HepG2 (cell line): ENCODE data around the gene NEURL1B. TPM values are rescaled to one million over a fixed set of nuclear protein-coding genes. Genes with fewer than 3 reads are reported as not detected.

Experiments
- ATM ChIP-seq: fragments of 450-650 bp; IDR thresholded peaks from 2 replicates; pipeline ENCODE4 v1.7.1; 2017; ENCODE audit warnings: mild to moderate bottlenecking, borderline replicate concordance
- CHD4 ChIP-seq: fragments of 200-600 bp; sonication (generic); IDR thresholded peaks from 2 replicates; pipeline ENCODE4 v1.7.0; 2017; ENCODE audit warnings: mild to moderate bottlenecking, low read length, borderline replicate concordance
- DMAP1 ChIP-seq: IDR thresholded peaks from 2 replicates; pipeline ENCODE4 v1.6.1; 2016
- DNMT3B ChIP-seq: conservative IDR thresholded peaks from 2 replicates; pipeline ENCODE4 v1.6.1; 2016; ENCODE audit warnings: missing biosample characterization, control low read depth
- MLLT10 ChIP-seq: sonication (generic); formaldehyde crosslinking; IDR thresholded peaks from 2 replicates; pipeline ENCODE4 v1.4.0; 2020; ENCODE audit warnings: missing genetic modification reagents
- MXI1 ChIP-seq: IDR thresholded peaks from 3 replicates; pipeline ENCODE4 v1.6.1; 2012; ENCODE audit warnings: low read depth, low read length, inconsistent platforms, borderline replicate concordance
- NFIB ChIP-seq: sonication (generic); formaldehyde crosslinking; IDR thresholded peaks from 2 replicates; pipeline ENCODE4 v1.9.0; 2021; ENCODE audit warnings: missing genetic modification reagents, mild to moderate bottlenecking, borderline replicate concordance
- RORA ChIP-seq: sonication (generic); formaldehyde crosslinking; IDR thresholded peaks from 2 replicates; pipeline ENCODE4 v1.5.0; 2020; ENCODE audit warnings: mild to moderate bottlenecking, missing genetic modification reagents, moderate library complexity
- ZNF251 ChIP-seq: sonication (generic); formaldehyde crosslinking; IDR thresholded peaks from 2 replicates; pipeline ENCODE4 v1.9.0; 2021; ENCODE audit warnings: mild to moderate bottlenecking, missing genetic modification reagents
- ZNF292 ChIP-seq: sonication (generic); formaldehyde crosslinking; IDR thresholded peaks from 2 replicates; pipeline ENCODE4 v1.8.1; 2022; ENCODE audit warnings: mild to moderate bottlenecking, low read depth, missing genetic modification reagents, borderline replicate concordance
- ZNF543 ChIP-seq: sonication (generic); formaldehyde crosslinking; IDR thresholded peaks from 2 replicates; pipeline ENCODE4 v1.4.0; 2020; ENCODE audit warnings: mild to moderate bottlenecking, missing genetic modification reagents
- ZNF567 ChIP-seq: sonication (generic); formaldehyde crosslinking; IDR thresholded peaks from 2 replicates; pipeline ENCODE4 v1.8.1; 2023; ENCODE audit warnings: mild to moderate bottlenecking, missing genetic modification reagents, borderline replicate concordance
- ZNF879 ChIP-seq: sonication (generic); formaldehyde crosslinking; IDR thresholded peaks from 2 replicates; pipeline ENCODE4 v1.8.1; 2023; ENCODE audit warnings: missing genetic modification reagents
- ZNF891 ChIP-seq: sonication (generic); formaldehyde crosslinking; IDR thresholded peaks from 2 replicates; pipeline ENCODE4 v1.5.0; 2020; ENCODE audit warnings: mild to moderate bottlenecking, missing genetic modification reagents
- ZSCAN25 ChIP-seq: sonication (generic); formaldehyde crosslinking; IDR thresholded peaks from 2 replicates; pipeline ENCODE4 v1.8.0; 2022; ENCODE audit warnings: mild to moderate bottlenecking, missing genetic modification reagents
- polyA plus RNA-seq, 8 experiments: library from polyadenylated mRNA; depleted of rRNA in 3 of 8; stranded (reverse) in 7 of 8; unstranded in 1 of 8; fragments of >200 nt; fragmentation: Illumina TruSeq in 4 of 8; extraction: Trizol in 4 of 8; gene quantifications; 2 replicates each; pipeline versions ENCODE4 v1.2.1 to v1.2.3, GENCODE V29; 2011 to 2016; ENCODE audit warnings: low read depth in 4 of 8, missing spikeins in 1 of 8, mixed read lengths in 1 of 8; ENCODE audit not compliant: insufficient read depth in 1 of 8
- total RNA-seq, 5 experiments: library from RNA; depleted of rRNA; stranded (reverse); fragments of >200 nt; fragmentation: Illumina TruSeq; extraction: Trizol; gene quantifications; 2 replicates each; pipeline ENCODE4 v1.2.3, GENCODE V29; 2016; ENCODE audit warnings: low read depth in 1 of 5
- TF ChIP-seq, protein P1 (sequence below): sonication (generic); formaldehyde crosslinking; IDR thresholded peaks from 2 replicates; pipeline ENCODE4 v1.9.0; 2021; ENCODE audit warnings: missing genetic modification reagents, borderline replicate concordance
- TF ChIP-seq, protein P2 (sequence below): sonication (generic); formaldehyde crosslinking; IDR thresholded peaks from 2 replicates; pipeline ENCODE4 v1.9.0; 2021; ENCODE audit warnings: mild to moderate bottlenecking, missing genetic modification reagents
- TF ChIP-seq, protein P3 (sequence below): sonication (generic); formaldehyde crosslinking; IDR thresholded peaks from 2 replicates; pipeline ENCODE4 v1.4.0; 2020; ENCODE audit warnings: missing genetic modification reagents, borderline replicate concordance

NEURL1B gene
- total and polyA plus RNA-seq, 2 of the 13 experiments (the other 11 are each of a cell fraction or from before 2014, with no cell fraction given) = 0.09 to 0.13 TPM

DNA sequence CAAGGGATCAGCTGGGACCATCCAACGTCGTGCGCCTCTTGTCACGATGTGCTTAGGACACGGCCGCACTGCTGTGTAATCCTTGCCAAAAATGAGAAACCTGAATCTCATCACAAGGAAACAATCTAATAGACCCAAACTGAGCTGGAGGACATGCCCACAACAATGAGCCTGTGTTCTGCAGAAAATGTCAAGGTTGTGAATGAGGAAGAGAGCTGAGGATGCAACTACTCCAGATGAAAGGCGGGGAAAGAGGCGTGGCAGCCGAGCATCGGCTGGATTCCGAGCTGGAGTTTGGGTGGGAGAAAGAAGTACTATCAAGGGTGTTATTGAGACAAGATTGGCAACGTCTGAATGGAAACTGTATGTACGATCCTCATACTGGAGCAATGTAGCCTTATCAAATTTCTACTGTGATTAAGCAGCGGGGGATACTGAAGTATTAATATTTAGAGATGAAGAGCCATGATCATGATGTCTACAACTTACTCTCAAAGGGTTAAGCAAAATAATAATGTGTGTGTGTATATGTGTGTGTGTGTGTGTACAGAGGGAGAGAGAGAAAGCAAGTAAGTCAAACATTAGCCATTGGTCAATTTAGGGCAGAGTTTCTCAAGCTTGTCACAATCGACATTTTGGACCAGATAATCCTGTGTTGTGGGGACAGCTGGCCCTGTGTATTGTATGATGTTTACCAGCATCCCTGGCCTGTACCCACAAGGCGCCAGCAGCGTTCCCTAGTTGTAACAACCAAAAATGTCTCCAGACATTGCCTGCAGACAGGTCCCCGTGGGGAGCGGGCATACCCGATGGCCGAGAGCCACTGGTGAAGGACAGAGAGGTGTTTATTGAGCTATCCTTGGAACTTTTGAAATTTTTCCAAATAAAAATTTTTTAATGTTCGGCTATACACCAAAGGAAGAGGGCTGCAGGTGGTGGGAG is 83.5 kb downstream of the NEURL1B start (continued):
- no peak for TF ChIP-seq RORA
- TF ChIP-seq NFIB (CRISPR knock-in tag) = no peak
- no peak for TF ChIP-seq ZNF543 (CRISPR knock-in tag)
- no peak for TF ChIP-seq CHD4
- TF ChIP-seq ZNF292 (CRISPR knock-in tag) = no peak; the same call in 1 of the 2 replicates
- no peak for TF ChIP-seq DMAP1 (CRISPR knock-in tag)
- TF ChIP-seq ZNF251 (CRISPR knock-in tag) = no peak
- TF ChIP-seq, protein P1, sequence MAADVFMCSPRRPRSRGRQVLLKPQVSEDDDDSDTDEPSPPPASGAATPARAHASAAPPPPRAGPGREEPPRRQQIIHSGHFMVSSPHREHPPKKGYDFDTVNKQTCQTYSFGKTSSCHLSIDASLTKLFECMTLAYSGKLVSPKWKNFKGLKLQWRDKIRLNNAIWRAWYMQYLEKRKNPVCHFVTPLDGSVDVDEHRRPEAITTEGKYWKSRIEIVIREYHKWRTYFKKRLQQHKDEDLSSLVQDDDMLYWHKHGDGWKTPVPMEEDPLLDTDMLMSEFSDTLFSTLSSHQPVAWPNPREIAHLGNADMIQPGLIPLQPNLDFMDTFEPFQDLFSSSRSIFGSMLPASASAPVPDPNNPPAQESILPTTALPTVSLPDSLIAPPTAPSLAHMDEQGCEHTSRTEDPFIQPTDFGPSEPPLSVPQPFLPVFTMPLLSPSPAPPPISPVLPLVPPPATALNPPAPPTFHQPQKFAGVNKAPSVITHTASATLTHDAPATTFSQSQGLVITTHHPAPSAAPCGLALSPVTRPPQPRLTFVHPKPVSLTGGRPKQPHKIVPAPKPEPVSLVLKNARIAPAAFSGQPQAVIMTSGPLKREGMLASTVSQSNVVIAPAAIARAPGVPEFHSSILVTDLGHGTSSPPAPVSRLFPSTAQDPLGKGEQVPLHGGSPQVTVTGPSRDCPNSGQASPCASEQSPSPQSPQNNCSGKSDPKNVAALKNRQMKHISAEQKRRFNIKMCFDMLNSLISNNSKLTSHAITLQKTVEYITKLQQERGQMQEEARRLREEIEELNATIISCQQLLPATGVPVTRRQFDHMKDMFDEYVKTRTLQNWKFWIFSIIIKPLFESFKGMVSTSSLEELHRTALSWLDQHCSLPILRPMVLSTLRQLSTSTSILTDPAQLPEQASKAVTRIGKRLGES (CRISPR knock-in tag) = no peak
- no peak for TF ChIP-seq ZNF879 (CRISPR knock-in tag)
- no peak for TF ChIP-seq MXI1
- no peak for TF ChIP-seq ATM
- no peak for TF ChIP-seq ZNF567 (CRISPR knock-in tag)
- TF ChIP-seq ZNF891 (CRISPR knock-in tag) = no peak
- no peak for TF ChIP-seq DNMT3B (CRISPR knock-in tag)
- no peak for TF ChIP-seq ZSCAN25 (CRISPR knock-in tag)
- TF ChIP-seq, protein P2, sequence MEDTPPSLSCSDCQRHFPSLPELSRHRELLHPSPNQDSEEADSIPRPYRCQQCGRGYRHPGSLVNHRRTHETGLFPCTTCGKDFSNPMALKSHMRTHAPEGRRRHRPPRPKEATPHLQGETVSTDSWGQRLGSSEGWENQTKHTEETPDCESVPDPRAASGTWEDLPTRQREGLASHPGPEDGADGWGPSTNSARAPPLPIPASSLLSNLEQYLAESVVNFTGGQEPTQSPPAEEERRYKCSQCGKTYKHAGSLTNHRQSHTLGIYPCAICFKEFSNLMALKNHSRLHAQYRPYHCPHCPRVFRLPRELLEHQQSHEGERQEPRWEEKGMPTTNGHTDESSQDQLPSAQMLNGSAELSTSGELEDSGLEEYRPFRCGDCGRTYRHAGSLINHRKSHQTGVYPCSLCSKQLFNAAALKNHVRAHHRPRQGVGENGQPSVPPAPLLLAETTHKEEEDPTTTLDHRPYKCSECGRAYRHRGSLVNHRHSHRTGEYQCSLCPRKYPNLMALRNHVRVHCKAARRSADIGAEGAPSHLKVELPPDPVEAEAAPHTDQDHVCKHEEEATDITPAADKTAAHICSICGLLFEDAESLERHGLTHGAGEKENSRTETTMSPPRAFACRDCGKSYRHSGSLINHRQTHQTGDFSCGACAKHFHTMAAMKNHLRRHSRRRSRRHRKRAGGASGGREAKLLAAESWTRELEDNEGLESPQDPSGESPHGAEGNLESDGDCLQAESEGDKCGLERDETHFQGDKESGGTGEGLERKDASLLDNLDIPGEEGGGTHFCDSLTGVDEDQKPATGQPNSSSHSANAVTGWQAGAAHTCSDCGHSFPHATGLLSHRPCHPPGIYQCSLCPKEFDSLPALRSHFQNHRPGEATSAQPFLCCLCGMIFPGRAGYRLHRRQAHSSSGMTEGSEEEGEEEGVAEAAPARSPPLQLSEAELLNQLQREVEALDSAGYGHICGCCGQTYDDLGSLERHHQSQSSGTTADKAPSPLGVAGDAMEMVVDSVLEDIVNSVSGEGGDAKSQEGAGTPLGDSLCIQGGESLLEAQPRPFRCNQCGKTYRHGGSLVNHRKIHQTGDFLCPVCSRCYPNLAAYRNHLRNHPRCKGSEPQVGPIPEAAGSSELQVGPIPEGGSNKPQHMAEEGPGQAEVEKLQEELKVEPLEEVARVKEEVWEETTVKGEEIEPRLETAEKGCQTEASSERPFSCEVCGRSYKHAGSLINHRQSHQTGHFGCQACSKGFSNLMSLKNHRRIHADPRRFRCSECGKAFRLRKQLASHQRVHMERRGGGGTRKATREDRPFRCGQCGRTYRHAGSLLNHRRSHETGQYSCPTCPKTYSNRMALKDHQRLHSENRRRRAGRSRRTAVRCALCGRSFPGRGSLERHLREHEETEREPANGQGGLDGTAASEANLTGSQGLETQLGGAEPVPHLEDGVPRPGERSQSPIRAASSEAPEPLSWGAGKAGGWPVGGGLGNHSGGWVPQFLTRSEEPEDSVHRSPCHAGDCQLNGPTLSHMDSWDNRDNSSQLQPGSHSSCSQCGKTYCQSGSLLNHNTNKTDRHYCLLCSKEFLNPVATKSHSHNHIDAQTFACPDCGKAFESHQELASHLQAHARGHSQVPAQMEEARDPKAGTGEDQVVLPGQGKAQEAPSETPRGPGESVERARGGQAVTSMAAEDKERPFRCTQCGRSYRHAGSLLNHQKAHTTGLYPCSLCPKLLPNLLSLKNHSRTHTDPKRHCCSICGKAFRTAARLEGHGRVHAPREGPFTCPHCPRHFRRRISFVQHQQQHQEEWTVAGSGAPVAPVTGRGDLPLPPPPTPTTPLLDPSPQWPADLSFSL (CRISPR knock-in tag) = peak; percentile 50
- TF ChIP-seq, protein P3, sequence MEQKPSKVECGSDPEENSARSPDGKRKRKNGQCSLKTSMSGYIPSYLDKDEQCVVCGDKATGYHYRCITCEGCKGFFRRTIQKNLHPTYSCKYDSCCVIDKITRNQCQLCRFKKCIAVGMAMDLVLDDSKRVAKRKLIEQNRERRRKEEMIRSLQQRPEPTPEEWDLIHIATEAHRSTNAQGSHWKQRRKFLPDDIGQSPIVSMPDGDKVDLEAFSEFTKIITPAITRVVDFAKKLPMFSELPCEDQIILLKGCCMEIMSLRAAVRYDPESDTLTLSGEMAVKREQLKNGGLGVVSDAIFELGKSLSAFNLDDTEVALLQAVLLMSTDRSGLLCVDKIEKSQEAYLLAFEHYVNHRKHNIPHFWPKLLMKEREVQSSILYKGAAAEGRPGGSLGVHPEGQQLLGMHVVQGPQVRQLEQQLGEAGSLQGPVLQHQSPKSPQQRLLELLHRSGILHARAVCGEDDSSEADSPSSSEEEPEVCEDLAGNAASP (CRISPR knock-in tag) = peak; percentile 34; the same call in 1 of the 2 replicates
- TF ChIP-seq MLLT10 (CRISPR knock-in tag) = no peak
